Measurements from ENCODE around the gene CHRNB1.

CHRNB1 gene

GRCh38 chr17:7404737-7405349, 40.0 kb upstream of the CHRNB1 start:
- peak overlapping the region; percentile 63; the same call in 1 of the 2 replicates for H3K27ac ChIP-seq

GRCh38 chr17:7405350-7406234, 39.3 kb upstream of the CHRNB1 start:
- TF ChIP-seq CTCF (conservative IDR thresholded peaks at IDR 0.05): no peak
- H3K27ac ChIP-seq: peak overlapping the region; percentile 63; the same call in 1 of the 2 replicates

More at GRCh38 chr17:7404737-7405349, 40.0 kb upstream of the CHRNB1 start:
- TF ChIP-seq CTCF (conservative IDR thresholded peaks at IDR 0.05): no peak

- no peak overlapping the region for H3K27ac ChIP-seq
- TF ChIP-seq CTCF (conservative IDR thresholded peaks at IDR 0.05): no peak
Observed at GRCh38 chr17:7406235-7406825, 38.5 kb upstream of the CHRNB1 start.

- no peak for TF ChIP-seq CTCF (conservative IDR thresholded peaks at IDR 0.05)
Observed at GRCh38 chr17:7407082-7407481, 37.8 kb upstream of the CHRNB1 start.

GRCh38 chr17:7407485-7408251, 37.2 kb upstream of the CHRNB1 start, which contains the start of gene NLGN2:
Gene NLGN2, plus strand, starts transcription at chr17:7407845. Its CDS starts 411 bp downstream, at chr17:7408256.
- H3K27ac ChIP-seq: no peak within 1 kb of the TSS
- no peak for TF ChIP-seq CTCF (conservative IDR thresholded peaks at IDR 0.05)

More at GRCh38 chr17:7407082-7407481, 37.8 kb upstream of the CHRNB1 start:
- no peak overlapping the region for H3K27ac ChIP-seq

- no peak overlapping the region for H3K27ac ChIP-seq
- no peak for TF ChIP-seq CTCF (conservative IDR thresholded peaks at IDR 0.05)
Observed at GRCh38 chr17:7408252-7408727, 36.6 kb upstream of the CHRNB1 start.
